ENCODE data around the gene KRT72. TPM values are rescaled to one million over a fixed set of nuclear protein-coding genes. Genes with fewer than 3 reads are reported as not detected.

Gene KRT72
- total RNA-seq, 1 experiment from 2014 or later: not detected

DNA sequence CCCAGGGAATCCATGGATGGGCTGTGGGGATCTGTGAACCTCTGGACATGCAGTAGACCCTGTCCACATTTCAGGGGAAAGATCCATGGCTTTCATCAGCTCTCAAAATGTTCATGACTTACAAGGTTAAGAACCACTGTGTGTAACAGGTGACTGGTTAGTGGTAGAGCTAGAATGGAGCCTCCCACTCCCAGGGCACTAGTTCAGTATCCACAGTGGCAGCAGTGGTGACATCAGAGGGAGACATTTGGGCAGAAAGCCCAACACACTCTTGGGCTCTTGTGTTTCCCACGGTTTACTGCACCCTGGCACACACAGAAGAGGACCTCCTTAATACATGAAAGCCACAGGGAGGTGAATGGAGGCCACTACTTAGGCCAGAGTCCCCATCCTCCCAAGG is 36.7 kb downstream of the KRT72 start:
- H2BK120ac ChIP-seq (ENCODE audit: low read depth, low read length, poor library complexity, severe bottlenecking): no peak overlapping the region
- no peaks in the 10 kb centered on the region for H3K36me3 Mint-ChIP-seq (ENCODE audit: insufficient read depth in 1 of 3, low read depth in 3 of 3)
- H3K4me1 ChIP-seq (ENCODE audit: insufficient read depth, low read length): no peaks in the 10 kb centered on the region
- no peak overlapping the region for H3K27ac ChIP-seq (ENCODE audit: insufficient read length, low read depth, low read length)
- H2AFZ ChIP-seq (ENCODE audit: low read length): no peak overlapping the region
- DNase-seq: no peak
- no peak overlapping the region for H3K4me3 Mint-ChIP-seq
- no peak overlapping the region for H3K27ac Mint-ChIP-seq
- H3K18ac ChIP-seq (ENCODE audit: insufficient read length, low read depth, low read length): no peak overlapping the region
- no peaks in the 10 kb centered on the region for H3K9me3 ChIP-seq (ENCODE audit: control insufficient read depth, low read depth, low read length)
- H3K23me2 ChIP-seq (ENCODE audit: insufficient read length, low read depth, low read length, poor library complexity, severe bottlenecking): no peaks in the 10 kb centered on the region
- no peaks in the 10 kb centered on the region for H3K9me3 Mint-ChIP-seq
- no CpG with 5 or more reads among the region's 1 CpG for WGBS (ENCODE audit: extremely low coverage, insufficient read length, low lambda C conversion rate)
- no peak overlapping the region for H3K4me2 ChIP-seq (ENCODE audit: insufficient read depth, insufficient read length, low read length)
- H3K79me2 ChIP-seq (ENCODE audit: insufficient read depth, low read length): no peaks in the 10 kb centered on the region
- no peak overlapping the region for H3K4ac ChIP-seq (ENCODE audit: low read depth, low read length)
- no peak overlapping the region for H2BK15ac ChIP-seq (ENCODE audit: low read depth, low read length)
- no peak overlapping the region for H3K14ac ChIP-seq (ENCODE audit: insufficient read depth, low read length)
- H3K27me3 Mint-ChIP-seq (ENCODE audit: low read depth): peaks cover 37% of the 10 kb centered on the region
- H3K23ac ChIP-seq (ENCODE audit: insufficient read length, low read depth, low read length): no peak overlapping the region
- H4K5ac ChIP-seq (ENCODE audit: insufficient read length, low read depth, low read length): no peak overlapping the region
- no peak overlapping the region for H4K91ac ChIP-seq (ENCODE audit: insufficient read length, low read depth, low read length)
- H2BK12ac ChIP-seq (ENCODE audit: insufficient read length, low read depth, low read length): no peak overlapping the region
- H3K27me3 ChIP-seq (ENCODE audit: insufficient read depth, low read length): no peaks in the 10 kb centered on the region
- TF ChIP-seq CTCF (conservative IDR thresholded peaks at IDR 0.05): no peak
- no peak overlapping the region for H2AK5ac ChIP-seq (ENCODE audit: insufficient read length, low read length)
- no peak overlapping the region for H2BK5ac ChIP-seq (ENCODE audit: insufficient read length, low read length)
- no peak overlapping the region for H3K56ac ChIP-seq (ENCODE audit: insufficient read length, low read depth, low read length)
- no peaks in the 10 kb centered on the region for H3K79me1 ChIP-seq (ENCODE audit: insufficient read depth, low read depth, low read length, poor library complexity, severe bottlenecking)
- H3T11ph ChIP-seq (ENCODE audit: low read length): no peak overlapping the region
- no peak overlapping the region for H2BK20ac ChIP-seq (ENCODE audit: low read depth, low read length, poor library complexity, severe bottlenecking)
- no peaks in the 10 kb centered on the region for H3K4me1 Mint-ChIP-seq
- H4K8ac ChIP-seq (replicated peaks; ENCODE audit: insufficient read length, low read depth, low read length): no peak overlapping the region
- H3K9ac ChIP-seq (ENCODE audit: extremely low read depth, insufficient read length, low read length): no peak overlapping the region
- H4K20me1 ChIP-seq (ENCODE audit: control insufficient read depth, insufficient read depth, insufficient read length): no peaks in the 10 kb centered on the region

Data from H9 (cell line).